Liver (tissue), 9 donors: Measurements from ENCODE around the gene SKAP1. TPM values are rescaled to one million over a fixed set of nuclear protein-coding genes. Genes with fewer than 3 reads are reported as not detected.
"Not testable (repeated sequence)": the region's sequence is repeated elsewhere in the genome, so short reads cannot be mapped to it uniquely, and the experiment has no call there.

Experiments used
- DNase-seq: peaks from one replicate; pipeline ENCODE4 v3.0.0-alpha.2; 2017; ENCODE audit warnings: low spot score
- H3K27ac ChIP-seq, 2 donors: one replicate each; pipeline ENCODE4 v1.7.0; 2013; ENCODE audit warnings: inconsistent platforms in 2 of 2, low read length in 2 of 2, control low read depth in 1 of 2, low read depth in 1 of 2, mild to moderate bottlenecking in 1 of 2
- H3K27me3 ChIP-seq, 4 donors: one replicate each; pipeline versions ENCODE4 v1.6.1 to v1.7.0; 2013; ENCODE audit warnings: low read length in 3 of 4, inconsistent platforms in 1 of 4, mild to moderate bottlenecking in 1 of 4, moderate library complexity in 1 of 4; ENCODE audit not compliant: control insufficient read depth in 4 of 4, insufficient read depth in 4 of 4
- H3K36me3 ChIP-seq, 4 donors: one replicate each; pipeline versions ENCODE4 v1.6.1 to v1.7.0; 2013; ENCODE audit warnings: low read length in 3 of 4, mild to moderate bottlenecking in 3 of 4, low read depth in 1 of 4, moderate library complexity in 1 of 4; ENCODE audit not compliant: control insufficient read depth in 4 of 4, insufficient read depth in 3 of 4
- H3K4me1 ChIP-seq, 4 donors: one replicate each; pipeline versions ENCODE4 v1.6.1 to v1.7.0; 2013; ENCODE audit warnings: low read length in 3 of 4, mild to moderate bottlenecking in 3 of 4, moderate library complexity in 1 of 4; ENCODE audit not compliant: control insufficient read depth in 4 of 4, insufficient read depth in 4 of 4
- H3K4me3 ChIP-seq, 3 donors: one replicate each; pipeline versions ENCODE4 v1.6.1 to v1.7.0; 2013; ENCODE audit warnings: low read length in 3 of 3, control low read depth in 1 of 3, low read depth in 1 of 3, mild to moderate bottlenecking in 1 of 3
- H3K9ac ChIP-seq, 2 donors: one replicate each; pipeline ENCODE4 v1.7.0; 2013; ENCODE audit warnings: low read length in 2 of 2, mild to moderate bottlenecking in 2 of 2, moderate library complexity in 2 of 2, control low read depth in 1 of 2, low read depth in 1 of 2
- H3K9me3 ChIP-seq, 4 donors: one replicate each; pipeline versions ENCODE4 v1.6.1 to v1.7.0; 2013; ENCODE audit warnings: low read length in 3 of 4; ENCODE audit not compliant: control insufficient read depth in 4 of 4
- CTCF ChIP-seq: fragments of 150-350 bp; IDR thresholded peaks from 2 replicates; pipeline ENCODE4 v1.5.1; 2017; ENCODE audit warnings: improper control_type of control experiment, low read depth, low read length; ENCODE audit not compliant: missing input control
- EGR1 ChIP-seq, 2 donors: IDR thresholded peaks; 2 replicates each; pipeline ENCODE4 v1.6.1; 2016 to 2018; ENCODE audit warnings: antibody characterized with exemption in 2 of 2, low read depth in 2 of 2
- FOXA1 ChIP-seq: IDR thresholded peaks from 2 replicates; pipeline ENCODE4 v1.6.1; 2016; ENCODE audit warnings: antibody characterized with exemption
- GABPA ChIP-seq, 2 donors: IDR thresholded peaks in 1 of 2; conservative IDR thresholded peaks in 1 of 2; 2 replicates each; pipeline ENCODE4 v1.6.1; 2016; ENCODE audit warnings: antibody characterized with exemption in 2 of 2, mild to moderate bottlenecking in 1 of 2, moderate library complexity in 1 of 2
- HNF4A ChIP-seq, 2 donors: conservative IDR thresholded peaks; 2 replicates each; pipeline ENCODE4 v1.6.1; 2016; ENCODE audit warnings: antibody characterized with exemption in 2 of 2, mild to moderate bottlenecking in 2 of 2
- HNF4G ChIP-seq: IDR thresholded peaks from 2 replicates; pipeline ENCODE4 v1.6.1; 2016; ENCODE audit warnings: antibody characterized with exemption
- JUND ChIP-seq, 2 donors: IDR thresholded peaks; 2 replicates each; pipeline ENCODE4 v1.6.1; 2016; ENCODE audit warnings: antibody characterized with exemption in 2 of 2
- MAX ChIP-seq: IDR thresholded peaks from 2 replicates; pipeline ENCODE4 v1.6.1; 2016; ENCODE audit warnings: antibody characterized with exemption
- NR2F2 ChIP-seq: IDR thresholded peaks from 2 replicates; pipeline ENCODE4 v1.6.1; 2016; ENCODE audit warnings: antibody characterized with exemption
- RAD21 ChIP-seq, 2 donors: IDR thresholded peaks; 2 replicates each; pipeline ENCODE4 v1.6.1; 2016; ENCODE audit warnings: antibody characterized with exemption in 2 of 2, mild to moderate bottlenecking in 2 of 2
- REST ChIP-seq: IDR thresholded peaks from 2 replicates; pipeline ENCODE4 v1.6.1; 2016; ENCODE audit warnings: antibody characterized with exemption, mild to moderate bottlenecking
- SP1 ChIP-seq: IDR thresholded peaks from 2 replicates; pipeline ENCODE4 v1.6.1; 2018; ENCODE audit warnings: antibody characterized with exemption, mild to moderate bottlenecking
- TAF1 ChIP-seq: conservative IDR thresholded peaks from 2 replicates; pipeline ENCODE4 v1.6.1; 2016; ENCODE audit warnings: antibody characterized with exemption, mild to moderate bottlenecking
- YY1 ChIP-seq: IDR thresholded peaks from 2 replicates; pipeline ENCODE4 v1.6.1; 2016; ENCODE audit warnings: antibody characterized with exemption, mild to moderate bottlenecking
- ZBTB33 ChIP-seq: IDR thresholded peaks from 2 replicates; pipeline ENCODE4 v1.6.1; 2016; ENCODE audit warnings: antibody characterized with exemption
- WGBS: extraction: QIAGEN DNeasy Blood & Tissue Kit; methylation state at CpG from one replicate; pipeline ENCODE4 v1.1.7; 2013; 5-methylcytosine and 5-hydroxymethylcytosine counted together
- polyA plus RNA-seq, 2 donors: library from polyadenylated mRNA; stranded (reverse) in 1 of 2; unstranded in 1 of 2; fragments of 200-250 nt in 1 of 2; fragments of >200 nt in 1 of 2; fragmentation: Nextera tagmentation in 1 of 2; extraction: Ambion mirVana in 1 of 2; gene quantifications; one replicate each; pipeline versions ENCODE4 v1.2.1 to v1.2.3, GENCODE V29; 2013 to 2015
- total RNA-seq, 2 donors: library from RNA; depleted of rRNA; stranded (reverse); fragments of >200 nt; gene quantifications; one replicate each; pipeline ENCODE4 v1.2.3, GENCODE V29; 2014
- donor health status: healthy.
- donor health status: healthy.
- donor health status: healthy.
- donor health status: healthy.
- donor health status: healthy.

The SKAP1 gene
- total and polyA plus RNA-seq, 4 donors, result 2.5 to 20.8 (median 11.3) TPM

- H3K4me1 ChIP-seq, result peaks cover 0 to 4% (median 0%) of the 10 kb centered on the region in 4 donors
- peaks cover 0 to 9% (median 2%) of the 10 kb centered on the region in 4 donors for H3K27me3 ChIP-seq
- H3K9me3 ChIP-seq, result no peaks in the 10 kb centered on the region
- WGBS, result 74% methylated on average over 3 of the region's 3 CpGs
- no peak overlapping the region for H3K27ac ChIP-seq
- H3K4me3 ChIP-seq, result no peak overlapping the region
- no peaks in the 10 kb centered on the region for H3K36me3 ChIP-seq
- no peak for TF ChIP-seq TAF1
- no peak for TF ChIP-seq REST
- no peak for TF ChIP-seq ZBTB33
- TF ChIP-seq JUND (IDR thresholded peaks at IDR 0.05), result no peak
- no peak overlapping the region for H3K9ac ChIP-seq
- no peak for DNase-seq
Observed at GRCh38 chr17:48426019-48426665, 3.9 kb downstream of the SKAP1 start.

- DNase-seq, H3K36me3 ChIP-seq, H3K4me1 ChIP-seq, H3K4me3 ChIP-seq, H3K27me3 ChIP-seq, H3K9ac ChIP-seq, H3K27ac ChIP-seq, H3K9me3 ChIP-seq: not testable (repeated sequence)
- WGBS, result 88% methylated on average over 3 of the region's 3 CpGs
Observed at GRCh38 chr17:48422060-48422459, 8.0 kb downstream of the SKAP1 start.

GRCh38 chr17:48420823-48421222 is 9.2 kb downstream of the SKAP1 start:
- Histone ChIP-seq H3K36me3 (no peaks in the 10 kb centered on the region), H3K4me3 (no peak overlapping the region), H3K4me1 (no peaks in the 10 kb centered on the region), H3K27me3 (peaks cover 0 to 9% (median 0%) of the 10 kb centered on the region in 4 donors), H3K9ac (no peak overlapping the region), H3K27ac (no peak overlapping the region), H3K9me3 (no peaks in the 10 kb centered on the region)
- DNase-seq, result no peak
- 77% methylated on average over 4 of the region's 4 CpGs for WGBS
- TF ChIP-seq YY1 (no peak), GABPA (IDR thresholded peaks at IDR 0.05 in 1 of 2, conservative IDR thresholded peaks at IDR 0.05 in 1 of 2) (no peak), FOXA1 (no peak), HNF4G (no peak), SP1 (no peak), CTCF (no peak), NR2F2 (no peak), ZBTB33 (no peak), MAX (no peak), TAF1 (no peak), EGR1 (IDR thresholded peaks at IDR 0.05; ENCODE audit: low read depth in 2 of 2) (no peak), JUND (IDR thresholded peaks at IDR 0.05) (no peak), HNF4A (conservative IDR thresholded peaks at IDR 0.05) (no peak), RAD21 (IDR thresholded peaks at IDR 0.05) (no peak)
